ENCODE measurements around the gene C19orf44.

GRCh38 chr19:16459680-16460079 is 36.5 kb upstream of the C19orf44 start:
- TF ChIP-seq POLR2A (IDR thresholded peaks at IDR 0.05; ENCODE audit: low read length) (no peak), GATA1 (IDR thresholded peaks at IDR 0.05; ENCODE audit: low read depth, low read length) (no peak)
